GM03348 (cell line): ENCODE measurements around the gene CFAP46.

Experiments used
- DNase-seq: peaks from one replicate; pipeline ENCODE4 v3.0.0; 2012; ENCODE audit warnings: low spot score

The CFAP46 gene

GRCh38 chr10:132861884-132862461 is 80.4 kb downstream of the CFAP46 start:
- DNase-seq, result no peak

DNA sequence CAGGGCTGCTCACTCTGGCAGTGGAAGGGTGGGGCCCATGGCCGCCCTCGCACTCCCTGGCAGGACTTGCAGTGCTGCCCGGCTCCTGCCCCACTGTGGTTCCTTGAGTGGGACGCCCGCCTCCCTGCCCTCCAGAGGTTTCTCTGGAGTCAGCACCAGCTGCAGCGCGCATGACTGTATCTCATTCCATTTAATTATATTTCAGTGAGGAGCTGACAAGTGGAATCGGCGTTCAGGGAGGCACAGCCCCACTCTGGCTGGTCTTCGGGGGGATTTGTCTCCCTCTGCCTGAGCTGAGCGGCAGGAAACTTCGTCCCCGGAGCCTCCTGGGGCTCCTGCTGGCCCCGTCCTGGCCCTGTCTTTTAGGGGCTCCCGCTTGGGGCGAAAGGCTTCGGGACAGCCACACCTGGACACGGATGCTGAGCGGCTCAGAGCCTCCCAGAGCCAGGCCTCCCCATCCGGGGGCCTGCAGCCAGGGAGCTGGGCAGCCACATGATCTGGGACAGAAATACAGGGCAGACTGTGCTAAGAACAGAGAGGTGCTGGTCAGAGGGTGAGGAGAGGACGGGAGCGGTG is 81.2 kb downstream of the CFAP46 start:
- DNase-seq, result no peak

DNA sequence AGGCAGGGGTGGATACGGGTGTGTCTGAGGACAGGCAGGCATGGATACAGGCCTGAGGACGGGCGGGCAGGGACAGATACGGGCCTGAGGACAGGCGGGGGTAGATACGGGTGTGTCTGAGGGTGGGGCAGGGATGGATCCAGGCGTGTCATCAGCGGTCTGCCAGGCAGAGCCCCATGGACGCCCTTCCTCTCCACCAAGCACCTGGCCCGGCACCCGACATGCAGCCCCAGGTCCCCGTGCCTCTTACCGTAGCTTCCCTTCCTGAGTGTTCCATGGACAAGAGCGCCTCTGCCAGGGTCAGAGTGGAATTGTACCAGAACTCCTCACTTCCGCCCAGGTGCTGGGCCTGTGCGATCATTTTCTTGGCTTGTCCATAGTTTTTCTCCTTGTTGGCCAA is 81.8 kb downstream of the CFAP46 start:
- DNase-seq, result no peak

DNA sequence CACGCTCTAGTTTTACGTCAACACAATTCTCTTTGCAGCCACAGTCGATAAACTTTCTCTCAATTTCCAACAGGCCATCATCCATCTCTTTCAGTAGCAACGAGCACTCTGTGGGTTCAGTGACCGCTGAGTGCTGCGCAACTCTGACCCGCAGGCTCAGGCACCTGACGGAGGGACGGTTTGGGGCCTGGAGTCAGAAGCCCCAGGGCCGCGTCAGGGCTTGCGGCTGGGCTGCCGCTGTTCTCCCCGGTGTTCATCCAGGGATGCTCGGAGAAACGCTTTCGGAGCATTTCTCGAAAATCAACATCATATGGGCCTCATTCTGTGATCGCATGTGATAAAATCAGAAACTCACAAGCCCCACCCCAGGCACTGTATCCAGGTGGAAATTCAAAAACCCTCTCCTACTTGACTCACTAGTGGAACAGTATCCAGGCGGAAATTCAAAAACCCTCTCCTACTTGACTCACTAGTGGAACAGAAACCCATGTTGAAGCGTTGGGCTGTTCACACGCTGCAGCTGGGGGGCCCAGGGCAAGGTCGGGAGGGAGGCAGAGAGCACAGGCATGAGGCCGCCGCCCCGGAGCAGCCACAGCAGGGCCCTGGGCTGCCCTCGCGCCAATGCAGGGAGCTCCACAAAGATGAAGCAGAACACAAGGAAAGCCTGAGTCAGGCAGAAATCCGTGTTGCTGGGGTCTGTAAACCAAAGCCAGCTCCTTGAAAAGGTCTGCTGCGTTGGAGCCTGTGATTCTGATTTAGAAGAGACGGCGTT is 83.1 kb downstream of the CFAP46 start:
- no peak for DNase-seq

GRCh38 chr10:132858121-132859081 is 84.0 kb downstream of the CFAP46 start:
- DNase-seq, result no peak

DNA sequence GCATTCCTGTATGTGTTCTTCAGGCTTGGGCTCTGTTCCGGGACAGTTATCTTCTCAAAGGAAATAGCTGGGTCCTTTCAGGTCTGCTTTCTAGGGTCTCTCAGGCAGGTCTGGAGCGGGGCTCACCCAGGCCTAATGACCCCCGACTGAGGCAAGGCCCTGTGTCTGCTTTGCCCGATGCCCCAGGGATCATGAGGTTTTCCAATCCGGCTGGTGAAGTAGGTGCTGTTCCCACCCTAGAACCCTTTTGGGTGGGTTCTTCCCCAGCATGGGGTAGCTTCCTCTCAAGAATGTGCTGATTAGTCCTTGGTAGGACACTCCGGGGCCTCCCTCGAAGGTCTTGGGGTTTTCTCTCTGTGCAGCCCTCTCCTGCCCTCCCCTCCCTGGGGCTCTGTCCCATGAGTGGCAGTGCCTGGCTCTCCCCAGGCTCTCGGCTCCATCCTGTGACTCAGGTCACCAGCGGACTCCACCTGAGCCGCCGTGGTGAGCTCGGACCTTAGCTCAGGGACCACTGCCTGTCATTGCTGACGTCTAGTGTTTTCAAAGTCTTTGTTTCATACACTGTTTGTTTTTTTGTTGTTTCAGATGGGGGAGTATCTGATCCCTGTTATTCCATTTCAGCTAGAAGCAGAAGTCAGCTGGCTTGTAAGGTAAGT is 85.4 kb downstream of the CFAP46 start:
- DNase-seq, result no peak

- no peak for DNase-seq
These were observed 86.5 kb downstream of the CFAP46 start for GRCh38 chr10:132855889-132856288.

- DNase-seq, result no peak
These were observed 90.9 kb downstream of the CFAP46 start for GRCh38 chr10:132851451-132851850.

- no peak for DNase-seq
These were observed 91.5 kb downstream of the CFAP46 start for GRCh38 chr10:132850896-132851295.

- DNase-seq, result no peak
These were observed 92.1 kb downstream of the CFAP46 start for GRCh38 chr10:132850246-132850645.

- no peak for DNase-seq
These were observed 92.8 kb downstream of the CFAP46 start for GRCh38 chr10:132849546-132850031.

GRCh38 chr10:132848951-132849545 is 93.3 kb downstream of the CFAP46 start:
- DNase-seq, result no peak

GRCh38 chr10:132848291-132848701 is 94.1 kb downstream of the CFAP46 start:
- DNase-seq, result no peak

GRCh38 chr10:132847856-132848255 is 94.5 kb downstream of the CFAP46 start:
- no peak for DNase-seq

GRCh38 chr10:132847416-132847777 is 95.0 kb downstream of the CFAP46 start:
- DNase-seq, result no peak

GRCh38 chr10:132846631-132847415 is 95.5 kb downstream of the CFAP46 start:
- no peak for DNase-seq

DNA sequence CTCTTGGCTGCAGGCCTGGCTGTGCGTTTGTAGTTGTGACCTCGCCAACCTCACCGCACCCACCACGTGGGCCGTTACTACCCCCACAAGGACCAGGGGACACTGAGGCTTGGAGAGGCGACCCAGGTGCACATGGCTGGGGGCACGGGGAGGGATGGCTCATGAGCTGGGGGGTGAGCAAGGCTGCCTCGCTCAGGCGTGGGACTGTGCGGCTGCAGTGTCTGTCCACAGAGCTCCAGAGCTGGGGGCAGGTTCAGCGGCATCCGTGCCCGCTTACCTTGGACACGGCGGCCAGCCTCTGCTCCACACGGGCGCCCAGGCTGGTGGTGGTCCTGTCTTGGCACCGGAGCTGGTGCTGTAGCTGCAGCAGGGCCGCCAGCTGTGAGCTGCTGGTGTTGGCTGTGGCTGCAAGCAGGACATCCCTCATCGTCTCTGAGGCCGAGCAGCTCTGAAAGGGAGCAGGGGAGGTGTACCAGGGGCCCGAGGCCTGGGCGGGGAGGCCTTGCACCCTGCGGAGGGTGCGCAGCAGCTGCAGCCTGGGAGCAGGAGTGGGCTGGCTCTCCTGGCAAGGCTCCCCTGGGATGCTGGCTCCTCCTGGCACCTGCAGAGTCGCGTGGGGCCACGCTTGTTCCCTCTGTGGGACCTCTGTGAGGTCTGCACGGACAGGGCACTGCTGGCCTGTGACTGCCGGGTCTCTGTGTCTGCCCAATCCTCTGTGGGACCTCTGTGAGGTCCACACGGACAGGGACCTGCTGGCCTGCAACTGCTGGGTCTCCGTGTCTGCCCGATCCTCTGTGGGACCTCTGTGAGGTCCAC is 96.4 kb downstream of the CFAP46 start:
- DNase-seq, result no peak

DNA sequence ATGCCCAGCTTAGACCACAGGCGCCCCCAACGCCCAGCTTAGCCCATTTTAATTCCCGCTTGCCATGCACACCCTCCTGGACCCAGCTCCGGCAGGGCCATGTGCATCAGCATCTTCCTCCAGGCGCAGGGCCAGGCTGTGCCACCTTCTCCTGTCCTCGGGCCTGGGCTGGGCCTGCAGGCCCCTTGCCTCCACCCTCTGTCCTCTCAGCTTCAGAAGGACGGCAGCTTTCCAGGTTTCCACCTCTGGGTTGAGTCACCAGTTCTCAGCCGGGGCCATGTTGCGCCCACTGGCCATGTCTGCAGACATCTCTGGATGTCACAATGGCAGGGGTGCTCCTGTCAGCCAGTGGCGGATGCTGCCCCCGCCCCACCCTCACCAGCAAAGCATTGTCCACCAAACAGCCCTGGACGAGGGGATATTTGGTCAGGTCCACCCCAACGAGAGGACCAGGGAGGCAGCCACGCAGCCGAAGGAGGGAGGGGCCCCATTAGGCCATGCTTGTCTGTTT is 97.3 kb downstream of the CFAP46 start:
- DNase-seq, result no peak

- DNase-seq, result no peak
These were observed 98.1 kb downstream of the CFAP46 start for GRCh38 chr10:132844069-132844809.
